HUES48 (cell line): ENCODE measurements around the gene LCE3E.
"Not testable (repeated sequence)": the region's sequence is repeated elsewhere in the genome, so short reads cannot be mapped to it uniquely, and the experiment has no call there.

Source experiments
- H3K27ac ChIP-seq: one replicate; pipeline ENCODE4 v1.7.0; 2013; ENCODE audit warnings: low read depth, low read length, inconsistent platforms
- H3K27me3 ChIP-seq: 2 replicates; pipeline ENCODE4 v1.6.1; 2013; ENCODE audit warnings: mild to moderate bottlenecking, low read length; ENCODE audit not compliant: control insufficient read depth, insufficient read depth
- H3K36me3 ChIP-seq: 2 replicates; pipeline ENCODE4 v1.6.1; 2013; ENCODE audit warnings: low read length; ENCODE audit not compliant: control insufficient read depth, insufficient read depth
- H3K4me1 ChIP-seq: 2 replicates; pipeline ENCODE4 v1.6.1; 2013; ENCODE audit warnings: mild to moderate bottlenecking, low read length; ENCODE audit not compliant: control insufficient read depth, insufficient read depth
- H3K4me3 ChIP-seq: 2 replicates; pipeline ENCODE4 v1.5.1; 2013; ENCODE audit warnings: mild to moderate bottlenecking, low read depth, low read length
- H3K9ac ChIP-seq: 2 replicates; pipeline ENCODE4 v1.6.1; 2013; ENCODE audit warnings: mild to moderate bottlenecking, low read depth, low read length, moderate library complexity
- H3K9me3 ChIP-seq: 2 replicates; pipeline ENCODE4 v1.6.1; 2013; ENCODE audit warnings: low read length; ENCODE audit not compliant: control insufficient read depth, insufficient read depth

The LCE3E gene

GRCh38 chr1:152548358-152548757, 18.2 kb downstream of the LCE3E start:
- H3K36me3 ChIP-seq, H3K9ac ChIP-seq, H3K4me1 ChIP-seq, H3K4me3 ChIP-seq, H3K27me3 ChIP-seq, H3K27ac ChIP-seq: not testable (repeated sequence)
- peaks cover 42% of the 10 kb centered on the region for H3K9me3 ChIP-seq

GRCh38 chr1:152546704-152547103, 19.9 kb downstream of the LCE3E start:
- Histone ChIP-seq H3K4me1 (no peaks in the 10 kb centered on the region), H3K27ac (no peak overlapping the region), H3K9ac (no peak overlapping the region), H3K4me3 (no peak overlapping the region), H3K9me3 (peaks cover 57% of the 10 kb centered on the region), H3K27me3 (no peaks in the 10 kb centered on the region), H3K36me3 (no peaks in the 10 kb centered on the region)

GRCh38 chr1:152543820-152544219, 22.8 kb downstream of the LCE3E start:
- no peaks in the 10 kb centered on the region for H3K27me3 ChIP-seq
- H3K27ac ChIP-seq, result no peak overlapping the region
- H3K9me3 ChIP-seq, result peaks cover 85% of the 10 kb centered on the region
- no peaks in the 10 kb centered on the region for H3K4me1 ChIP-seq
- no peak overlapping the region for H3K9ac ChIP-seq
- H3K4me3 ChIP-seq, result no peak overlapping the region
- H3K36me3 ChIP-seq, result no peaks in the 10 kb centered on the region

DNA sequence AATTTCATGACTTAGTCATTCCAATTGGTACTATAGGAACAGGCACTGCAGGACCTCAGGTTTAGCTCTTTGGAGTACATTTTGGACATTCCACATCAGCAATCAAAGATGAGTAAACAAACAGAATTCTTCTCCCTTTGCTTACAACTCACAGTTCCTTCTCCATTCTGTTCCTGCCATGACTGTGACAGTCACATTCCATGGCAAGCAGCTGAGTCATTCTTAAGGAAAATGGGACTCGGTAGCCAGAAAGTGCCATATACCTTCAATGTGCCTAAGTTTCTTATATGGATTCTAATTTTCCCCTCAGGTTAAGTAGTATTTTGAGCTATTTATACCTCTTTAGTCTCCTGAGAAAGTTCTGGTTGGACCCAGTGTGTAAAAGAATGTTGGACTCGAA, 26.7 kb downstream of the LCE3E start:
- no peaks in the 10 kb centered on the region for H3K36me3 ChIP-seq
- peaks cover 98% of the 10 kb centered on the region for H3K9me3 ChIP-seq
- no peak overlapping the region for H3K4me3 ChIP-seq
- H3K27ac ChIP-seq, result no peak overlapping the region
- no peaks in the 10 kb centered on the region for H3K4me1 ChIP-seq
- H3K27me3 ChIP-seq, result no peaks in the 10 kb centered on the region
- no peak overlapping the region for H3K9ac ChIP-seq

GRCh38 chr1:152537496-152537895, 29.1 kb downstream of the LCE3E start:
- Histone ChIP-seq H3K36me3 (no peaks in the 10 kb centered on the region), H3K27me3 (no peaks in the 10 kb centered on the region), H3K9ac (no peak overlapping the region), H3K4me3 (no peak overlapping the region), H3K9me3 (peaks cover 93% of the 10 kb centered on the region), H3K4me1 (no peaks in the 10 kb centered on the region), H3K27ac (no peak overlapping the region)

DNA sequence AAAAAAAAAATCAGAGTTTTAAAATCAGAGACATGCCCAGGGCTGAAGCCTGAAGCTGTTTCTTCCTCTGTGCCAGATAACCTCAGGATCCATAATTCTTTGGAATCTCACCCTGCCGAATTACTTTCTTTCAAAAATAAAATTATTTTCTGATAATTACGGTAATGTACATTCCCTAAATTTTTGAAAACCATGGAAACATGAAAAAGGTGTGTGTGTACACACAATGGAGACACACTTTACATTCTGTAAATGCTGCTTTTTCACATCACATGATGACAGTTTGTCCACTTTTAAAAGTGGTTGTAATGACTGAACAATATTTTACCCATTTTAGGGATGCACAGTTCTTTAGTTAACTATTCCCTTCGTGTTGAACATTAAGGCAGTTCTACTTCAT, 30.8 kb downstream of the LCE3E start:
- Histone ChIP-seq H3K27me3 (no peaks in the 10 kb centered on the region), H3K9me3 (peaks cover 93% of the 10 kb centered on the region), H3K27ac (no peak overlapping the region), H3K4me3 (no peak overlapping the region), H3K9ac (no peak overlapping the region), H3K4me1 (no peaks in the 10 kb centered on the region), H3K36me3 (no peaks in the 10 kb centered on the region)

- Histone ChIP-seq H3K36me3 (no peaks in the 10 kb centered on the region), H3K4me1 (no peaks in the 10 kb centered on the region), H3K4me3 (no peak overlapping the region), H3K27me3 (no peaks in the 10 kb centered on the region), H3K9ac (no peak overlapping the region), H3K9me3 (peaks cover 92% of the 10 kb centered on the region), H3K27ac (no peak overlapping the region)
Observed at GRCh38 chr1:152533327-152533938, 33.1 kb downstream of the LCE3E start.

GRCh38 chr1:152525080-152525641, 41.4 kb downstream of the LCE3E start:
- H3K27me3 ChIP-seq, result no peaks in the 10 kb centered on the region
- H3K9ac ChIP-seq, result no peak overlapping the region
- H3K9me3 ChIP-seq, result peaks cover 92% of the 10 kb centered on the region
- H3K27ac ChIP-seq, result no peak overlapping the region
- no peak overlapping the region for H3K4me3 ChIP-seq
- no peaks in the 10 kb centered on the region for H3K4me1 ChIP-seq
- H3K36me3 ChIP-seq, result no peaks in the 10 kb centered on the region

GRCh38 chr1:152520561-152521090, 46.0 kb downstream of the LCE3E start:
- Histone ChIP-seq H3K27me3 (no peaks in the 10 kb centered on the region), H3K4me3 (no peak overlapping the region), H3K27ac (no peak overlapping the region), H3K36me3 (no peaks in the 10 kb centered on the region), H3K9me3 (peaks cover 97% of the 10 kb centered on the region), H3K9ac (no peak overlapping the region), H3K4me1 (no peaks in the 10 kb centered on the region)

- Histone ChIP-seq H3K9ac (no peak overlapping the region), H3K36me3 (no peaks in the 10 kb centered on the region), H3K9me3 (peaks cover 95% of the 10 kb centered on the region), H3K4me1 (no peaks in the 10 kb centered on the region), H3K27ac (no peak overlapping the region), H3K27me3 (no peaks in the 10 kb centered on the region), H3K4me3 (no peak overlapping the region)
Observed at GRCh38 chr1:152519851-152520250, 46.7 kb downstream of the LCE3E start.

DNA sequence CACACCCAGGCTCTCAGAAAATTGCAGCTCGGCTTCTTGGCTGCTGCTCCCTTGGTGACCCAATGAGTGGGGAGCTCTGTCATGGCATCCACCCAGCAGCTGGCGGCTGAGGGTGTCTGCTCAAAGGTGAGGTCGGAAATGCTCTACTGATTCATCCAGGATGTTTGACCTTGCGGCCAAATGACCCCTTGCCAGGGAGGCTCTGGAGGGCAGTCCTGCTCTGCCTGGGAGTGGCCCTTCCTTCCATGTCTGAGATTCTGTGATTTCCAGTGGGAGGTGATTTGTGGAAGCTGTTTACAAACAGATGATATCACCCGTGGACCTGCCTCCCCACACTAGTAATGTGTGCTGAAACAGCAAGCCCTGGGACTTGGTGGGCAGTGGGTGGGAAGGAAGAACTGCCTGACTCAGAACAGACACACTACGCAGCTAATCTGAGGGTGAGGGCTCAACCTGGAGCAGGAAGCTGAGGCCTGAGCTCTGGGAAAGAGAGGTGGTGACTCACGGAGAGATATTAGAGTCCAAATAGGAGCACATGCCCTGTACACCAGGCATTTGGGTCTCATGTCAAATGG, 49.3 kb downstream of the LCE3E start:
- Histone ChIP-seq H3K27me3 (no peaks in the 10 kb centered on the region), H3K9me3 (peaks cover 96% of the 10 kb centered on the region), H3K4me1 (no peaks in the 10 kb centered on the region), H3K36me3 (no peaks in the 10 kb centered on the region), H3K4me3 (no peak overlapping the region), H3K27ac (no peak overlapping the region), H3K9ac (no peak overlapping the region)
